GM21390 (cell line): Measurements from ENCODE around the gene BCL2L11.
"Not testable (repeated sequence)": the region's sequence is repeated elsewhere in the genome, so short reads cannot be mapped to it uniquely, and the experiment has no call there.

Source experiments
- ATAC-seq: cut with Tn5 transposase; IDR thresholded peaks from one replicate; pipeline ENCODE4 v1.9.1; 2021; ENCODE audit not compliant: unreplicated experiment

BCL2L11 gene, protein sequence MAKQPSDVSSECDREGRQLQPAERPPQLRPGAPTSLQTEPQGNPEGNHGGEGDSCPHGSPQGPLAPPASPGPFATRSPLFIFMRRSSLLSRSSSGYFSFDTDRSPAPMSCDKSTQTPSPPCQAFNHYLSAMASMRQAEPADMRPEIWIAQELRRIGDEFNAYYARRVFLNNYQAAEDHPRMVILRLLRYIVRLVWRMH

DNA sequence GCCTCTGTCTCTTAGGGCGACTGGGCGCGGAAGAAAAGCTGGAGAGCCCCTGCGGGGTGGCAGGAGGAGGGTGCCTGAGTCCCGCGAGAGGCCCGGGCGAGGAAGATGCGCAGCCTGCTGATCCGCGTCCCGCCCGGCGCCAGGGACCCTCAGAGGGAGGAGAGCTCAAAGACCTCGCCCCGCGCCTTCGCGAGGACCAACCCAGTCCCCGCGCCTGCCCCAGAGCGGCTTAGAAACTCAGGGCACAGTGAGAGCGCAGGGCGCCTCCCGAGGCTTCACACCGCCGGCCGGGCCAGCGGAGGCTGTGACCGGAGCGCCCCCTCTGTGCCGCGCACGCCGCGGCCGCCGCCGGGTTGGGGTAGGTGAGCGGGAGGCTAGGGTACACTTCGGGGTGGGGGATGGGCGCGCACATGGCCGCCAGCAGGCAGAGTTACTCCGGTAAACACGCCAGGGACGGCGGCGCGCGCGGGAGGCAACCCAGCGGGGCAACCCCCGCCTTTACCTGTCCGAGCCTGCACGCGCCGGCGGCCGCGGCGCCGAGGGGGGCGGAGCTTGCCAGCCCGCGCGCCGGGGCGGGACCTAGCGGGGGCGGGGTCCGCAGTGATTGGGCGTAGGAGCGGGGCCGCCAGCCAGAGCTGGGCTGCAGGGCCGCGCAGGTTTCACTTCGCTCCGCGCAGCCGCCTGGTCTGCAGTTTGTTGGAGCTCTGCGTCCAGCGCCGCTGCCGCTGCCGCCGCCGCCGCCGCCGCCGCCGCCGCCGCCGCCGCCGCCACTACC is at the start of gene BCL2L11:
Gene BCL2L11 (plus strand): TSS at position 662 of the 775 bp plus-strand sequence. CDS start 2,832 bp downstream, outside the sequence.
- peak; percentile 56 for ATAC-seq

DNA sequence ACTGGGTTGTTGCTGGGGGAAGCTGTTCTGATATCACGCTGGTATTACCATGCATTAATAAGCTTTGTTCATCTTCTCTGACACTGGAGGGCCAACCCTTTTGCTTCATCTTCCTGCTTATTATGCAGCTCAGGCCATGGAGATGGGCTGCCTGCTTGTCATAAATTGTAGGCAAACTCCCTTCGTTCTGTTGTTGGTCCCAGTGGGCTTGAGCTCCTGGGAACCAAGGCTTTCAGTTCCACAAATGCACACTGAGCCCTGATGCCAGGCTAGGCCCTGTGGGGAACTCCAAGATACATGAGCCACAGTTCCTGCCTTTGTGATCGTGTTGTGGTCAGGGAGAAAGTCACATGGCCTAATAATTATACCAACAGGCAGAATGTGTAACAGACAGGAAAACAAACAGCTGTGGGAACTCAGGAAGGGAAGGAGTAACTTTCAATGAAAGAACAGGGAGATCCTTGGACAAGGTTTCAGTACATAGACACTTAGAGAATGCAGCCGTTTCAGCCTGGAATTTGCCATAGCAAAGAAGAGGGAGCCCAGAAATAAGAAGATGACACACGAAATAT is 49.0 kb upstream of the BCL2L11 start:
- no peak for ATAC-seq

DNA sequence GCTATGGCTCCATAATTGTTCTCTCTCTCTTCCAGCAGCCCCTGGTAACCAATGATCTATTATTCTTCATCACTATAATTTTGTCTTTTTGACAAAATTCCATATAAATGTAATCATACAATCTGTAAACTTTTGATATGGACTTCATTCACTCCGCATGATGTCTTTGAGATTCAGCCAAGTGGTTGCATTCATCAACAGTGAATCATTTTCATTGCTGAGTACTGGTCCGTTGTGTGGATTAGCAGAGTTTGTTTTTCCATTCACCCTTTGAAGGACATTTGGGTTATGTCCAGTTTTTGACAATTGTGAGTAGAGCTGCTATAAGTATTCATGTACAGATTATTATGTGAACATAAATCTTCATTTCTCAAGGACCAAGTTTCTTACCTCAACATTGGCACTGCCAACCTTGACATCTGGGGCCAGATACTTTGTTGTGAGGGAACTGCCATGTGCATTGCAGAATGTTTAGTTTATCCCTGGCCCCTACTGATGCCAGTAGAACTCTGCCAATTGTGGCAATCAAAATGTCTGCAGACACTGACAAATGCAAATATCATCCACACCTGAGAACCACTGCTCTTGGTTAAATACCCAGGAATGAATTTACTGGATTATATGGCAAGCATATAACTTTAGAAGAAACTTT is 48.4 kb upstream of the BCL2L11 start:
- no peak for ATAC-seq

DNA sequence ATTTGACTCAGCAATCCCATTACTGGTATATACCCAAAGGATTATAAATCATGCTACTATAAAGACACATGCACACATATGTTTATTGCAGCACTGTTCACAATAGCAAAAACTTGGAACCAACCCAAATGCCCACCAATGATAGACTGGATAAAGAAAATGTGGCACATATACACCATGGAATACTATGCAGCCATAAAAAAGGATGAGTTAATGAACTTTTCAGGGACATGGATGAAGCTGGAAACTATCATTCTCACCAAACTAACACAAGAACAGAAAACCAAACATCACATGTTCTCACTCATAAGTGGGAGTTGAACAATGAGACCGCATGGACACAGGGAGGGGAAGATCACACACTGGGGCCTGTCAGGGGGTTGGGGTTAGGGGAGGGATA is 38.1 kb upstream of the BCL2L11 start:
- ATAC-seq = not testable (repeated sequence)

DNA sequence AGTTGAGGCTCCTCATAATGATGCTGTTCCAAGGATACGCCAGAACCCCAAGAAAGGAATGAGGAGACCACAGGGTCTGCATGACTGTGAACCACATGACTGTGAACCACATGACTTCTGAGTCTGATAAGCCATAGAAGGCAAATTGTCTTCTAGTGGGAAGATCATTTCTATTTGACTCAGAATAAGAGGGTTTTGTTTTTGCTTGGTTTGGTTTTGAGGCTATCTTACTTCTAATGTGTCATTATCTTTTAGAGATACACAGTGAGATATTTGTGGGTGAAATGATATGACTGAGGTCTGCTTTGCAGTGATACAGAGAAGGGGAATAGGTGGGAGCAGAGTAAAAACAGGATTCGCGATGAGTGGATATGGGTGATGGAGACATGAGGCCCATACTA is 28.9 kb upstream of the BCL2L11 start:
- no peak for ATAC-seq

DNA sequence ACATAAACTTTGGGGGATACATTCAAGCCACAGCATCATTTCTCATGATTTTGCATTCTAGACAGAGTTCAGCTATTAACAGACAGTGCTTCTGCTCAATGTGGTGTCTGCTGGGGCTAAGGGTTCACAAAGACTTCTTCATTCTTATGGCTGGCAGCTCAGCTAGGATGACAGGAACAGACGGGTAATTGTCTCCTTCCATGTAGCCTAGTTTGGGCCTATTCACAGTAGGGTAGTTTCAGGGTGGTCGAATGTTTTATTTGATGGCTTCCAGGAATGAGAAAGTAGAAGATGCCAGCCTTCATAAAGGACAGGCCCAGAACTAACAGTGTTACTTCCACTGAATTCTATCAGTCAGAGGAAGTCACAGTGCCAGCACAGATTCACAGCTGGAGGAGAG is 26.0 kb upstream of the BCL2L11 start:
- no peak for ATAC-seq

DNA sequence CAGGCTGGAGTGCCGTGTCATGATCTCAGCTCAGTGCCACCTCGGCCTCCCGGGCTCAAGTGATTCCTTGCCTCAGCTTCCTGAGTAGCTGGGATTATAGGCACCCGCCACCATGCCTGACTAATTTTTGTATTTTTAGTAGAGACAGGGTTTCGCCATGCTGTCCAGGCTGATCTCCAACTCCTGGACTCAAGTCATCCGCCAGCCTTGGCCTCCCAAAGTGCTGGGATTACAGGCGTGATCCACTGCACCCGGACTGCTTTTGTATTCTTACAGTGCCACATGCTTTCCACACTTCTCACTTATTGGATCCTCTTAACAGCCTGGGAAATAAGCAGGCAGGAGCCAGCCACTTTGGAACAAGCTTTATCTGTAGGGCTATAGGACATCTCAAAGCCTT is 25.3 kb upstream of the BCL2L11 start:
- ATAC-seq = no peak

DNA sequence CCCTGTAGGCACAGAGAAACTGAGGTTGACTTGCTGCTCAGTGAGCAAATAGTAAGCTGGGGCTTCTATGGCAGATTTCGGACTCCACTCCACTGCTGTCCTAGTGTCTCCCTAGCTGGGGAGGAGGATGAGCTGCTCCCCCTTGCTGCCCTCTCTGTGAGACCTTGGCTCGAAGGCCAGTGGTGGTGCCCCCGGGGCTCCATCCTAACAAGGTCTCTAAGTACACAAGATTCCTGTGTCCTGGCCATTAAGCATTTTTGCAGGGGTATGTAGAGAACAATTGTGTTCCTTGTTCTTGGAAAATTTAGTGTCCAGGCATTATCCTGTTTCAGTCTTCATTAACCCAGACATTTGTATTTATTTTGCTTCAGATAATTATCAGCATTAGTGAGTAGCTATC is 21.3 kb upstream of the BCL2L11 start:
- ATAC-seq = no peak

DNA sequence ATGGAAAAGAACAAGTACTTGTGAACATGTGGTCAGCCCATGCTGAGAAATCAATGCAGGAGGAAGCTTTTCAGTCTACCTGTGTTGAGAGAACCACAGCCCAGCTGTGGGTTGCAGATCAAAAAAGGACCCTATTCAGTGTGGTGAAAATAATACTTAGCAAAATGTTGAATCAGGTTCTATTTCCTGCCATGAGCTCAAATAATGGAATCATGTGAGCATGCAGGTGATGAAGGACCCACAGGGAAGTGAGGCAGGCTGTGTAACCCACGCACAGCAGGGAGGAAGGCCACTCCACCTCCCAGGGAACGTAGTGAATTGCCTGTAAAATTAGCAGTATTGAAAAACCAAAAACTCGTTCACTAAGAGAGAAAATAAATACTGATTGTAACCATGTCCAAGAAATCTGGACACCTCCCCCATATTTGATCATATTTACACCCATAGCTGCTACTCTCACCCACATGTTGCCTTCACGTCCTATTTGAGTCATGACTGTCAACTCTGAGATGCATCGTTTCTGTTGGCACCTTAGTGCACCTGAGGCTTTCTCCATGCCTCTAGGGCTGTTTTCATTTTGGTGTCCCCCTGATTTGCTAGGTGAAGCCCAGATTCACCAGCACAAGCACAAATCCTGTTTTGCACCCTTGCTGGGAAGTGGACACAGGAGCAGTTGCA is 20.5 kb upstream of the BCL2L11 start:
- no peak for ATAC-seq

DNA sequence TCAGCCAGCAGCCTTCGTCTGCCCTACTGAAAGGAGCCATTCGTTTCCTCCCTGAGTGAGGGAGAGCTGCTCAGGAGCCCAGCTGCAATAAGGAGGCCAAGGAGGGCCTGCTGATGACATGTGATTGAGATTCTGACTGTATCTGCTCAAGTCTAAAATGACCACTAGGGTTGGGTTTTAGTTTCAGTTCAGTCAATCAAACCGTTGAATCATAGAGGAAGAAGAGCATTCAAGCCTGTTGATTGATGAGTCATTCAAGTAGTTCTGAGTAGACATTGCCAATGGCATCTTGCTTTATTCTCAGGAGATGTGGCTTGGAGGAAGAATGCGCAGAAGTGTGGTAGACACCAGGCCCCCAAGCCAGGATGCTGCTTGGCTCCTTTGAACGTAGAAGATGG is 19.9 kb upstream of the BCL2L11 start:
- ATAC-seq = peak; percentile 82

DNA sequence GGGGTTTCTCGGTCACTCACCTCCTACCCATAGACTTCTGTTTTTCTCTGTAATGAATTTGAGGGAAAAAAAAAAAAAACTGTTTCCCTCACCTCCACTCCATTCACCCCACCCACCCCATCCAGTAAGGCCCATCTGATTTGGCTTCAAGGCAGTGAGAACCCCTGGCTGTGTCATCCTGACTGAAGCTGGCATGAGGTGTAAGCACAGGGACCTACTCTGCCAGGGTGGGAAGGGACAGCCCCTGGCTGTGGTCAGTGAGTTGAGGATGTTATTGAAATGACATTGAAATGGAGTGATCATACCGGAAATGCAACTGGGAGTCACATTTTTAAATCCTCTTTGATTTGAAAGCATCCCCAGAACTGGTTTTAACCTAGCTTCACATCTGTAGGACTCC is 19.1 kb upstream of the BCL2L11 start:
- no peak for ATAC-seq

DNA sequence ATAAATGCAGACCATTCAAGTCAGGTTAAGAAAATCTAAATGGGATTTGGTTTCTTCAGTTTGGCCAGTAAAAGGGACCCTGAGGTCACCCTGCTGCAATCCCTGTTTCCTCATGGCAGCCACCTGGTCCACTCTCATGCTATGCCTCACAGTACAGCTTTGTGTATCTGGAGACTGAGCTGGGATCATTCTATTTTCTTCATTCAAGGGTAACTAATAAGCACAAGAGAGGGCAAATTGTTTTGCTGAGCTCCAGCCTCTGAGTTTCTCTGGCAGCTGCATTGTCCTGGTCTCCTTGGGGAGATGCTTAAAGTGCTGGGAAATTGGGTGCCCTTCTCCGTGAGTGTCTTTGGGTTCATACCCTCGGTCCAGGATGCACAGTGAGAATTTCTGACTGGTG is 18.5 kb upstream of the BCL2L11 start:
- no peak for ATAC-seq

DNA sequence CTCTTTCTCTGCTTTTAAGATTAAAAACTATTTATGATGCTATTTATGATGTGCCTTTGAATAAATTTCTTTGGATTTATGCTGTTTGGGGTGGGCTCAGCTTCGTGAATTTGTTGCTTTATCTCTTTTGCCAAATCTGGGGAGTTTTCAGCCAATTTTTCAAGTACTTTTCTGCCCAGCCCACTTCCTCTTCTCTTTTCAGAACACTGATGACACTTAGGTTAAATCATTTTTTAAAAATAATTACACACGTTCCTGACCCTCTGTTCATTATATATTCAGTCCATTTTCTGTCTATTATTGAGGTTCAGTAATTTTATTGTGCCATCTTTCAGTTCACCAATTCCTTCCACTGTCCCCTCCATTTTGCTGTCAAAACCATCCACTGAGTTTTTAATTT is 14.8 kb upstream of the BCL2L11 start:
- ATAC-seq = no peak

DNA sequence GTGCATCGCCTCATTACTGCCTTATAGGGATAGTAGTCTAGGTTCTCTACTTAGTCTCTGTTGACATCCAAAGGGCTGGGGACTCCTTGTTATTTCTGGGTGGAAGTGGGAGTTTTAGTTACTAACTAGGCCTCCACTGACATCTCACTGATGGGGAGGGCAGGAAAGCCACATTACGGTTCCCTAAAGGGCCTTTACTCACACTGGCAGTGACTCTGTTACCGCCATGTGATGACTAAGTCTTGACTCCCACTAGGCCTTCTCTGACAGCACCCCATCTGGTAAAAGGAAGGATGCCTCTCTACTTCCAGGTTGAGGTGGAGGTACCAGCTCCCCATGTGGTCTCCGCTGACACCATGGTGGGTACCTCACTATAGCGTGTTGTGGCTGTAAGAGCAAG is 14.0 kb upstream of the BCL2L11 start:
- ATAC-seq = no peak

DNA sequence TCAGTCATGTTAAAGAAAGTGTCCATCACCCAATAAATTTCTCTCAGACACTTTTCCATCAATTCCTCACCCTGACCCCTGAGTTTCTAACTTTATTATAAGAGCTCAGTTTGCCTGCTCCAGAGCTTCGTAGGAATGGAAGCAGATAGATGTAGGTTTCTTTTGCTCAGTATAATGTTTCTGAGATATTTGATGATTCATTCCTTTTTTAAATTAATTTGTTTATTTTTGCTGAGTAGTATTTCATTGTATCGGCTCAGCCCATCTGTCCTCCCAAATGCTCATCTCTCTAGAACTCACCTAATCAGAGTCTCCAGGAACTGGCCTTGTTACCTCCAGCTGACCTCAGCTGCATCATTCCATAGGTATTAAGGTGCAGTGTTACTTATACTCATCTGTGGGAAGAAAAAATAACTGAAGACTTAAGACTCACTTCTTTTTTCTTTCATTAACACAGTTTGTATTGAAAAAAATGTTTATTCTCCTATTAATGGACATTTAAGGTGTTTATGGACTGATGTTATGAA is 11.9 kb upstream of the BCL2L11 start:
- ATAC-seq = no peak

DNA sequence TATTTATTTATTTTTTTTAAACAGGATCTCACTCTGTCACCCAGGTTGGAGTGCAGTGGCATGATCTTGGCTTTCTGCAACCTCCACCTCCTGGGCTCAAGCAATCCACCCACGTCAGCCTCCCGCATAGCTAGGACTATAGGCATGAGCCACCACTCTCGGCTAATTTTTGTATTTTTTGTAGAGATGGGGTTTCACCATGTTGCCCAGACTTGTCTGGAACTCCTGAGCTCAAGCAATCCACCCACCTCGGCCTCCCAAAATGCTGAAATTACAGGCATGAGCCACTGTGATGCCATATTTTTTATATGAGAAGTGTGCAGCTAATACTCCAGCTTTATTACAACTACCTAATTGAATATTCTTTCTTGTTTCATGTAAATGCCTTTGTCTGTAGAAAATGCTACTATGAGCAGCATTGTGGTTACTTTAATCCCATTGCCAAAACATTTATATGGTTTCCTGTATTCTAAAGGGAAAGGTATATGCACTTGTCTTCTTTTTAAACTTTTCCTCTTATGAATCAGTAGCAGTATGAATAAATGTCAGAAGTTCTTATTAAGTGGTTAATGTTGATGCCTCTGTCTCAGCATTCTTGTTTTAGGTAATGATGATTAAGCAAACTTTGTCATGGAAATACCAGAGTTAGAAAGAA is 9.5 kb upstream of the BCL2L11 start:
- ATAC-seq = no peak

DNA sequence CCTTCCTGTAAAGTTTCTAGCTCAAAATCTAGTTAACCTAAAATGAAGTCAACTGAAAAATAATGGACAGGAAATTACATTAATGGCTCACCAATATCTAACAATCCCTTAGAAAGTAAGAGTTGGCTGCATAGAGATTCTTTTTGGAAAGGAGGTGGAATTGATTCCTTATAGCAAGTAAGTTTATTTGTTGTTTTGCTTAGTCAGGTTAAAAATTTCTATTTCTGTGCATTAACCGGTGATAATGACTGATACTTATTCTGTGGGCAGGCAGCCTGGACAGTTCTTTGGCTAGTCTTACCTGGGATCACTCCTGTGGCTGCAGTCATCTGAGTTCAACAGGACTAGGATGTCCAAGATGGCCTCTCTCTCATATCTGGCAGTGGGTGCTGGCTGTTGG is 6.9 kb upstream of the BCL2L11 start:
- no peak for ATAC-seq

DNA sequence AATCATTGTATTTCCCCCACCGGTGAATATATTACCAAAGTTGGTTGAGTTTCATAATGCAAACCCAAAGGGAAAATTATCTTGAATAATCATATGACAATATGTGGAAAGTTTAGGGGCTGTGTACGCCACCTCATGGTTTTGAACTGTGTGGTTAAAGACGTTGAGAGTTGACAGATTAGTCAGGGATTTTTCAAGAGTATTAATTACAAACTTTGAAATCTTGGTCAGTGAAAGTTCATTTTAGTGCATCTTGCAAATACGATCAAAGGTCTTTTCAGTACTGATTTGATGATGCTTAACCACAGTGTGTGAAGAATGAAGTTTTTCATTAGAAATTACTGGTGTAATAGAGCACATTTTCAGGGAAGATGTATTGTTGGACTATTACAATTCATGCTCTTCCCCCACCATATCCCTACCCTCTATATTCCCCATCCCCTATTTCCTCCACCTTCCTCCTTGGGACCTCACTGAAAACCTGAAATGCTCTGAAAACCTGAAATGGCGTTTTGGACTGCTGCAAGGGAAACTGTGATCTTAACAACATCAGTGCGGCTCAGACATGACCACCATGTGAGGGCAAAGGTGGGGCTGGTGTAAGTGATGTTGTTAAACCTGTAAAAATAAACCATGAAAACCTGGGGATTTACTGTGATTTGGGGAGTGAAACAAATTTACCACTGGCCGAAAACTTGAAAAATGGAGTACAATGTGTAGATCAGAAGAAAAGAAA is 4.5 kb upstream of the BCL2L11 start:
- ATAC-seq = peak; percentile 25

DNA sequence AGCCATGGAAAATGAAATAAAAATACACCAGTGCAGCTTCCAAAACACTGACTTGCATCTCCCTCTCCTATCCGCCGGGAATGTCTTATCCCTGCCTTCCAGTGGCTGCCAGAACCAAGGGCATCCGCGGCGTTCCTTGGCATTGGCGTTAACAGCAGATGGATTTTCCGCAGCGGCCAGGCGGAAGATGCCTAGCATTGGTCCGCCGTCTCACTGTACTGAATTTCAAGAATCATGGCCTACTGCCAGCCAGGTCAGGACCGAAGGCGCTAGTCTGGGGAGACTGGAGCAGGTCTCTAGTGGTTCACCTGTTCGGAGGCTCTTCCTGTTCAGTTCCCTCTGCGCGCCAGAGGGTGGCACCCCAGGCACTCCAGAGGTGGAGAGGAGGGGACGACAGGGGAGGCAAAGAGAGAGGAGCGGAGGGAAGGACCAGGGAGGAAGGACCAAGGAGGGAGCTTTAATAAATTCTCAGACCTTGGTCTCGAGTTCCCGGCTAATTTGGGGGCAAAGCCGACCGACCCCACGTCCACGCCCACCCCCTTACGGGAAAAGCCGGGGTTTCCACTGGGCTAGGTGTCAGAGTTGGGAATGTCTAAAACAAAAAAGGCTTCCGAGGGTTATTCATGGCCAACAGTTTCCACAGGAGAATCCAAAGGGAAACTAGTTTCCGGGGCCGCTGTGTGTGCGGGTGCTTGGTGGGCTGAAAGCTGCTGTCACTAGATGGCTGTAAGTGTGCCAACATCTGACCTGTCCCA is 3.7 kb upstream of the BCL2L11 start:
- ATAC-seq = no peak
